A549 (cell line): ENCODE data around the gene DMRT2. TPM values are rescaled to one million over a fixed set of nuclear protein-coding genes. Genes with fewer than 3 reads are reported as not detected.

Source experiments
- ATAC-seq, 2 experiments: fragments of 200-7000 bp in 1 of 2; fragments of >200 bp in 1 of 2; cut with Nextera tagmentation in 1 of 2; cut with Tn5 transposase in 1 of 2; 3 replicates each; pipeline versions ENCODE4 v1.8.0 to v1.9.1; 2018 to 2020; ENCODE audit warnings: mild to moderate bottlenecking in 1 of 2, moderate library complexity in 1 of 2
- CTCF ChIA-PET: fragments of 300-600 bp; sonication (Branson Sonifier 250); formaldehyde crosslinking; extraction: SDS; loops from one replicate; lab custom pipeline; 2021; ENCODE audit warnings: antibody characterized with exemption, inconsistent platforms; lab: Yijun Ruan, JAX
- POLR2A ChIA-PET: fragments of 350-600 bp; formaldehyde crosslinking; extraction: SDS; loops from one replicate; lab custom pipeline; 2021; ENCODE audit warnings: antibody characterized with exemption, inconsistent platforms; lab: Yijun Ruan, JAX
- DNase-seq, 2 experiments: peaks; one replicate each; pipeline versions ENCODE4 v3.0.0 to v3.0.0-alpha.2; 2011 to 2016; ENCODE audit warnings: low read depth in 1 of 2, low spot score in 1 of 2
- FAIRE-seq: peaks from 2 replicates; lab custom pipeline; 2011; peaks lifted over from hg19 to GRCh38; lab: Jason Lieb, UNC
- H3K27ac ChIP-seq, 2 experiments: fragments of >200 bp; sonication (Bioruptor Twin); formaldehyde crosslinking; 3 replicates each; pipeline ENCODE4 v1.5.1; 2016 to 2017
- H3K4me1 ChIP-seq: fragments of >200 bp; sonication (Bioruptor Twin); formaldehyde crosslinking; 3 replicates; pipeline ENCODE4 v1.6.1; 2016
- H3K4me2 ChIP-seq: fragments of >200 bp; sonication (Bioruptor Twin); formaldehyde crosslinking; 3 replicates; pipeline ENCODE4 v1.6.1; 2016
- H3K4me3 ChIP-seq: fragments of >200 bp; sonication (Bioruptor Twin); formaldehyde crosslinking; 3 replicates; pipeline ENCODE4 v1.5.1; 2016
- H3K9me3 ChIP-seq: fragments of >200 bp; sonication (Bioruptor Twin); formaldehyde crosslinking; 3 replicates; pipeline ENCODE4 v1.6.1; 2016
- ATOH8 ChIP-seq: fragments of 250-450 bp; sonication (Bioruptor Pico); IDR thresholded peaks from 2 replicates; pipeline ENCODE4 v1.5.0; 2020; ENCODE audit warnings: low read depth, mild to moderate bottlenecking, moderate library complexity
- BHLHE40 ChIP-seq: IDR thresholded peaks from 2 replicates; pipeline ENCODE4 v1.6.1; 2012; ENCODE audit warnings: low read depth, low read length, inconsistent platforms
- CBX2 ChIP-seq: fragments of 200-600 bp; sonication (generic); IDR thresholded peaks from 2 replicates; pipeline ENCODE4 v1.6.1; 2016; ENCODE audit warnings: low read depth, mild to moderate bottlenecking, borderline replicate concordance
- CEBPB ChIP-seq, 2 experiments: fragments of >200 bp in 1 of 2; sonication (Bioruptor Twin) in 1 of 2; formaldehyde crosslinking in 1 of 2; IDR thresholded peaks; 2 replicates each; pipeline ENCODE4 v1.6.1; 2012 to 2016
- EHF ChIP-seq: fragments of 250-450 bp; sonication (Bioruptor Pico); IDR thresholded peaks from 2 replicates; pipeline ENCODE4 v1.5.0; 2020; ENCODE audit warnings: mild to moderate bottlenecking
- EHMT2 ChIP-seq: fragments of 200-600 bp; sonication (generic); IDR thresholded peaks from 2 replicates; pipeline ENCODE4 v1.6.1; 2016; ENCODE audit warnings: antibody characterized with exemption, low read depth, mild to moderate bottlenecking, moderate library complexity
- EP300 ChIP-seq, 2 experiments: fragments of >200 bp; sonication (Bioruptor Twin); formaldehyde crosslinking; IDR thresholded peaks; 2 replicates in 1 of 2; 3 replicates in 1 of 2; pipeline ENCODE4 v1.6.1; 2016 to 2017
- FOSB ChIP-seq: fragments of 250-450 bp; sonication (Bioruptor Pico); IDR thresholded peaks from 2 replicates; pipeline ENCODE4 v1.5.0; 2020; ENCODE audit warnings: mild to moderate bottlenecking, moderate library complexity
- FOXS1 ChIP-seq: fragments of 250-450 bp; sonication (Bioruptor Pico); IDR thresholded peaks from 2 replicates; pipeline ENCODE4 v1.5.0; 2020; ENCODE audit warnings: mild to moderate bottlenecking, moderate library complexity
- GATA3 ChIP-seq: IDR thresholded peaks from 2 replicates; pipeline ENCODE4 v1.6.1; 2012; ENCODE audit warnings: borderline replicate concordance
- HDAC2 ChIP-seq: fragments of 200-600 bp; sonication (generic); IDR thresholded peaks from 2 replicates; pipeline ENCODE4 v1.6.1; 2016
- HOXB13 ChIP-seq: fragments of 250-450 bp; sonication (Bioruptor Pico); IDR thresholded peaks from 2 replicates; pipeline ENCODE4 v1.5.0; 2020; ENCODE audit warnings: low read depth, mild to moderate bottlenecking, moderate library complexity
- HOXB5 ChIP-seq: fragments of 250-450 bp; sonication (Bioruptor Pico); IDR thresholded peaks from 2 replicates; pipeline ENCODE4 v1.5.0; 2020; ENCODE audit warnings: mild to moderate bottlenecking, moderate library complexity
- JUNB ChIP-seq: fragments of >200 bp; sonication (Bioruptor Twin); formaldehyde crosslinking; IDR thresholded peaks from 2 replicates; pipeline ENCODE4 v1.6.1; 2016
- NFE2L2 ChIP-seq: fragments of 150-350 bp; conservative IDR thresholded peaks from 2 replicates; pipeline ENCODE4 v1.6.1; 2014; ENCODE audit warnings: low read length
- NPAS2 ChIP-seq: fragments of 250-450 bp; sonication (Bioruptor Pico); IDR thresholded peaks from 2 replicates; pipeline ENCODE4 v1.8.0; 2022; ENCODE audit warnings: mild to moderate bottlenecking, moderate library complexity, borderline replicate concordance
- PHF8 ChIP-seq: fragments of 200-600 bp; sonication (generic); IDR thresholded peaks from 2 replicates; pipeline ENCODE4 v1.6.1; 2016; ENCODE audit warnings: low read depth, mild to moderate bottlenecking, antibody characterized with exemption, moderate library complexity, borderline replicate concordance
- POLR2A ChIP-seq: IDR thresholded peaks from 2 replicates; pipeline ENCODE4 v1.6.1; 2012; ENCODE audit warnings: mild to moderate bottlenecking, low read length
- RAD21 ChIP-seq, 2 experiments: fragments of >200 bp in 1 of 2; sonication (Bioruptor Twin) in 1 of 2; formaldehyde crosslinking in 1 of 2; IDR thresholded peaks in 1 of 2; conservative IDR thresholded peaks in 1 of 2; 2 replicates in 1 of 2; 3 replicates in 1 of 2; pipeline ENCODE4 v1.6.1; 2012 to 2018; ENCODE audit warnings: inconsistent platforms in 1 of 2
- RARB ChIP-seq: fragments of 250-450 bp; sonication (Bioruptor Pico); IDR thresholded peaks from 2 replicates; pipeline ENCODE4 v1.8.0; 2021; ENCODE audit warnings: mild to moderate bottlenecking, moderate library complexity
- RCOR1 ChIP-seq: fragments of 150-350 bp; IDR thresholded peaks from 2 replicates; pipeline ENCODE4 v1.6.1; 2014; ENCODE audit warnings: antibody characterized with exemption, low read length, low read depth
- RNF2 ChIP-seq: fragments of 200-600 bp; sonication (generic); IDR thresholded peaks from 2 replicates; pipeline ENCODE4 v1.6.1; 2016; ENCODE audit warnings: low read depth, mild to moderate bottlenecking, antibody characterized with exemption, moderate library complexity, borderline replicate concordance
- TP53 ChIP-seq: fragments of 250-450 bp; sonication (Bioruptor Pico); IDR thresholded peaks from 2 replicates; pipeline ENCODE4 v1.5.0; 2021; ENCODE audit warnings: mild to moderate bottlenecking, moderate library complexity
- WGBS: methylation state at CpG from one replicate; pipeline ENCODE4 v1.1.6; 2017; ENCODE audit errors: missing lambda C conversion rate; 5-methylcytosine and 5-hydroxymethylcytosine counted together
- polyA plus RNA-seq, 4 experiments: library from polyadenylated mRNA; depleted of rRNA in 3 of 4; stranded (reverse); fragments of >200 nt; fragmentation: RNase III in 1 of 4; extraction: RNeasy Plus Mini Kit Qiagen cat#74134 plus additional on column Dnase treatment in 1 of 4; gene quantifications; 2 replicates in 3 of 4; 3 replicates in 1 of 4; pipeline ENCODE4 v1.2.3, GENCODE V29; 2011 to 2017

Gene DMRT2
- polyA plus RNA-seq, 2 of the 4 experiments (the other 2 are of a cell fraction), result 0.06 TPM; not detected in 1

- ATAC-seq (no peak), DNase-seq (no peak), FAIRE-seq (no peak)
- TF ChIP-seq TP53 (CRISPR knock-in tag), result no peak
- TF ChIP-seq NPAS2 (CRISPR knock-in tag), result no peak
- no peak for TF ChIP-seq NFE2L2
- TF ChIP-seq FOXS1 (CRISPR knock-in tag), result no peak
- TF ChIP-seq EHF (CRISPR knock-in tag), result no peak
- TF ChIP-seq RAD21 (conservative IDR thresholded peaks at IDR 0.05 in 1 of 2, IDR thresholded peaks at IDR 0.05 in 1 of 2), result no peak
- no peak for TF ChIP-seq HOXB5 (CRISPR knock-in tag)
- no peak for TF ChIP-seq HOXB13 (CRISPR knock-in tag)
- no peak for TF ChIP-seq RCOR1
- TF ChIP-seq HDAC2, result no peak
- no peak for TF ChIP-seq POLR2A
- H3K9me3 ChIP-seq, result no peaks in the 10 kb centered on the region
- no peak overlapping the region for H3K4me3 ChIP-seq
- WGBS, result 60% methylated on average over 6 of the region's 6 CpGs
- no peak overlapping the region for H3K4me2 ChIP-seq
- no peak overlapping the region for H3K27ac ChIP-seq
- POLR2A ChIA-PET, result no interaction called here
- H3K4me1 ChIP-seq, result no peaks in the 10 kb centered on the region
- CTCF ChIA-PET, result no interaction called here
Observed at GRCh38 chr9:1058826-1059487, 8.8 kb downstream of the DMRT2 start.

- Histone ChIP-seq H3K4me2 (no peak overlapping the region), H3K27ac (no peak overlapping the region), H3K4me3 (no peak overlapping the region), H3K4me1 (no peaks in the 10 kb centered on the region)
- ATAC-seq (no peak), DNase-seq (no peak), FAIRE-seq (no peak)
- POLR2A ChIA-PET, result no interaction called here
- TF ChIP-seq NFE2L2 (no peak), PHF8 (no peak), RNF2 (no peak)
- TF ChIP-seq, all 56 proteins: peak for 0
- H3K9me3 ChIP-seq, result no peaks in the 10 kb centered on the region; the same call in 2 of the 3 replicates
- WGBS, result 40% methylated on average over 2 of the region's 2 CpGs
- CTCF ChIA-PET, result no interaction called here
Observed at GRCh38 chr9:1065130-1065529, 15.0 kb downstream of the DMRT2 start.

- Histone ChIP-seq H3K27ac (no peak overlapping the region), H3K4me2 (no peak overlapping the region)
- no peak for FAIRE-seq
- POLR2A ChIA-PET, result no interaction called here
- TF ChIP-seq CBX2 (no peak), BHLHE40 (no peak), GATA3 (no peak), CEBPB (IDR thresholded peaks at IDR 0.05) (no peak), EP300 (IDR thresholded peaks at IDR 0.05) (no peak), RARB (CRISPR knock-in tag) (no peak), TP53 (CRISPR knock-in tag) (no peak), FOSB (CRISPR knock-in tag) (no peak), ATOH8 (CRISPR knock-in tag) (no peak), EHMT2 (no peak), HDAC2 (no peak), PHF8 (no peak), JUNB (no peak)
- TF ChIP-seq, all 56 proteins: peak for 0
- 23% methylated on average over 3 of the region's 3 CpGs for WGBS
- DNase-seq (no peak), ATAC-seq (no peak)
- no peaks in the 10 kb centered on the region; the same call in 2 of the 3 replicates for H3K9me3 ChIP-seq
- CTCF ChIA-PET, result no interaction called here
- H3K4me1 ChIP-seq, result no peaks in the 10 kb centered on the region
- no peak overlapping the region for H3K4me3 ChIP-seq
Observed at GRCh38 chr9:1070692-1071091, 20.5 kb downstream of the DMRT2 start.
